Activated naive CD4-positive, alpha-beta T cell treated with anti-CD3 and anti-CD28 coated beads, Interleukin-2, amount 10 ng/mL, durations not matched to agents 5 hours and 36 hours (primary cell): ENCODE data around the gene TIMM9. TPM values are rescaled to one million over a fixed set of nuclear protein-coding genes. Genes with fewer than 3 reads are reported as not detected.

Source experiments
- total RNA-seq, 2 experiments: library from RNA; stranded (reverse); gene quantifications; one replicate each; pipeline ENCODE4 v1.2.3, GENCODE V29; 2021

The TIMM9 gene
- total RNA-seq, result 10 to 100 TPM; 43.5 to 52.5 TPM

GRCh38 chr14:58427281-58428117 is at the start of gene TIMM9, which contains the start of gene KIAA0586:
Gene TIMM9, minus strand, starts transcription at chr14:58427531. Its CDS starts 15,586 bp downstream, at chr14:58411945.
Gene KIAA0586, plus strand, starts transcription at chr14:58427719. Its CDS starts 546 bp downstream, at chr14:58428265.

GRCh38 chr14:58395812-58396788 is 31.2 kb downstream of the TIMM9 start, which contains the start of gene TOMM20L:
Gene TOMM20L, plus strand, starts transcription at chr14:58395930. Its CDS starts 28 bp downstream, at chr14:58395958.

Other genes with a start within 250 kb of the TIMM9 start
- 10 to 100 TPM; 41.6 to 46.3 TPM for gene ACTR10, start 227.4 kb downstream of the TIMM9 start, total RNA-seq
- 100 to 1,000 TPM; 182 to 184 TPM for gene PSMA3, start 182.7 kb downstream of the TIMM9 start, total RNA-seq
- 10 to 100 TPM; 33.6 to 35.2 TPM for gene ARID4A, start 129.0 kb downstream of the TIMM9 start, total RNA-seq
- gene TOMM20L, start 31.6 kb downstream of the TIMM9 start, total RNA-seq, result not detected
- gene KIAA0586, start 188 bp upstream of the TIMM9 start, total RNA-seq, result 10 to 100 TPM; 29.0 to 29.6 TPM
- 10 to 100 TPM; 23.1 to 25.6 TPM for gene DACT1, start 210.4 kb upstream of the TIMM9 start, total RNA-seq